GM23338 (cell line): ENCODE data around the gene OLR1. TPM values are rescaled to one million over a fixed set of nuclear protein-coding genes. Genes with fewer than 3 reads are reported as not detected.
A peak's percentile ranks its signal among the peaks of the same experiment; 100 is the strongest.

ENCODE experiments used
- ATAC-seq: fragments of 200-7000 bp; cut with Tn5 transposase; 3 replicates; pipeline ENCODE4 v1.9.1; 2020
- DNase-seq: peaks from one replicate; pipeline ENCODE4 v3.0.0-alpha.2; 2015; ENCODE audit warnings: low spot score
- H2AFZ ChIP-seq: fragments of 200-600 bp; sonication (generic); 2 replicates; pipeline ENCODE4 v1.8.0; 2016; ENCODE audit warnings: antibody characterized with exemption, mild to moderate bottlenecking, moderate library complexity
- H3F3A ChIP-seq: fragments of 200-600 bp; sonication (generic); replicated peaks from 2 replicates; pipeline ENCODE4 v1.8.0; 2017; ENCODE audit warnings: antibody characterized with exemption, mixed run types, low read depth
- H3K27ac ChIP-seq: fragments of 200-600 bp; sonication (generic); 2 replicates; pipeline ENCODE4 v1.6.1; 2016; ENCODE audit warnings: low read depth
- H3K27me3 ChIP-seq: fragments of 200-600 bp; sonication (generic); 2 replicates; pipeline ENCODE4 v1.8.0; 2016; ENCODE audit warnings: mild to moderate bottlenecking, mixed run types, moderate library complexity; ENCODE audit not compliant: insufficient read depth
- H3K36me3 ChIP-seq: fragments of 200-600 bp; sonication (generic); 2 replicates; pipeline ENCODE4 v1.8.0; 2016; ENCODE audit warnings: mild to moderate bottlenecking; ENCODE audit not compliant: insufficient read depth
- H3K4me1 ChIP-seq: fragments of 200-600 bp; sonication (generic); 2 replicates; pipeline ENCODE4 v1.8.0; 2016; ENCODE audit warnings: mild to moderate bottlenecking, moderate library complexity; ENCODE audit not compliant: insufficient read depth
- H3K4me2 ChIP-seq: fragments of 200-600 bp; sonication (generic); 2 replicates; pipeline ENCODE4 v1.7.1; 2017; ENCODE audit warnings: mixed run types
- H3K4me3 ChIP-seq: fragments of 200-600 bp; sonication (generic); 2 replicates; pipeline ENCODE4 v1.6.1; 2016; ENCODE audit warnings: mixed run types
- H3K79me2 ChIP-seq: fragments of 200-600 bp; sonication (generic); replicated peaks from 2 replicates; pipeline ENCODE4 v1.8.0; 2017; ENCODE audit warnings: mild to moderate bottlenecking; ENCODE audit not compliant: insufficient read depth
- H3K9me2 ChIP-seq: fragments of 200-600 bp; sonication (generic); 2 replicates; pipeline ENCODE4 v1.8.0; 2017; ENCODE audit not compliant: insufficient read depth
- H4K20me1 ChIP-seq: fragments of 200-600 bp; sonication (generic); replicated peaks from 2 replicates; pipeline ENCODE4 v1.8.0; 2017; ENCODE audit warnings: mild to moderate bottlenecking; ENCODE audit not compliant: insufficient read depth
- H3K27ac Mint-ChIP-seq: 2 replicates; pipeline ENCODE4 v1.8.0; 2020; ENCODE audit warnings: inconsistent platforms, mild to moderate bottlenecking, moderate library complexity, mixed read lengths
- H3K27me3 Mint-ChIP-seq: 3 replicates; pipeline ENCODE4 v1.8.0; 2022; ENCODE audit warnings: low read depth, mild to moderate bottlenecking, moderate library complexity, mixed read lengths, inconsistent platforms; ENCODE audit not compliant: insufficient read depth, poor library complexity
- H3K36me3 Mint-ChIP-seq: 3 replicates; pipeline ENCODE4 v1.8.0; 2021; ENCODE audit warnings: low read depth, mild to moderate bottlenecking, inconsistent platforms, moderate library complexity, mixed read lengths
- H3K4me1 Mint-ChIP-seq: 3 replicates; pipeline ENCODE4 v1.8.0; 2020; ENCODE audit warnings: mild to moderate bottlenecking, inconsistent platforms, mixed read lengths
- H3K4me3 Mint-ChIP-seq: 3 replicates; pipeline ENCODE4 v1.8.0; 2021; ENCODE audit warnings: moderate library complexity, mild to moderate bottlenecking, inconsistent platforms, mixed read lengths
- H3K9me3 Mint-ChIP-seq: 3 replicates; pipeline ENCODE4 v1.8.0; 2020; ENCODE audit warnings: moderate library complexity, mild to moderate bottlenecking, inconsistent platforms, mixed read lengths
- CTCF ChIP-seq, 2 experiments: fragments of 200-600 bp in 1 of 2; sonication (generic) in 1 of 2; conservative IDR thresholded peaks; 2 replicates each; pipeline versions ENCODE4 v1.5.1 to v1.6.1; 2016 to 2017; ENCODE audit warnings: antibody characterized with exemption in 2 of 2, low read depth in 2 of 2, mild to moderate bottlenecking in 2 of 2, moderate library complexity in 1 of 2
- ETS1 ChIP-seq: IDR thresholded peaks from 2 replicates; pipeline ENCODE4 v1.6.1; 2016; ENCODE audit warnings: antibody characterized with exemption
- EZH2 ChIP-seq: fragments of 200-600 bp; sonication (generic); IDR thresholded peaks from one replicate; pipeline ENCODE4 v1.8.0; 2017; ENCODE audit warnings: antibody characterized with exemption, mild to moderate bottlenecking, low read depth; ENCODE audit not compliant: unreplicated experiment
- JUNB ChIP-seq: IDR thresholded peaks from one replicate; pipeline ENCODE4 v1.6.1; 2016; ENCODE audit warnings: antibody characterized with exemption; ENCODE audit not compliant: unreplicated experiment
- POLR2AphosphoS5 ChIP-seq: IDR thresholded peaks from 2 replicates; pipeline ENCODE4 v1.6.1; 2016; ENCODE audit warnings: antibody characterized with exemption, low read depth
- STAT1 ChIP-seq: IDR thresholded peaks from one replicate; pipeline ENCODE4 v1.6.1; 2016; ENCODE audit warnings: antibody characterized with exemption; ENCODE audit not compliant: unreplicated experiment
- ZNF331 ChIP-seq: fragments of 250-450 bp; sonication (Bioruptor Pico); IDR thresholded peaks from 2 replicates; pipeline ENCODE4 v1.5.0; 2020; ENCODE audit warnings: low read depth, mild to moderate bottlenecking, moderate library complexity
- ZNF462 ChIP-seq: fragments of 250-450 bp; sonication (Bioruptor Pico); IDR thresholded peaks from 2 replicates; pipeline ENCODE4 v1.5.0; 2020; ENCODE audit warnings: mild to moderate bottlenecking, moderate library complexity
- polyA plus RNA-seq: library from polyadenylated mRNA; unstranded; fragments of >200 nt; fragmentation: Nextera tagmentation; extraction: Ambion mirVana; gene quantifications from 2 replicates; pipeline ENCODE4 v1.2.1, GENCODE V29; 2016
- total RNA-seq: library from RNA; depleted of rRNA; stranded (reverse); fragments of >200 nt; shearing (Covaris generic); gene quantifications from 2 replicates; pipeline ENCODE4 v1.2.3, GENCODE V29; 2014

OLR1 gene
- total and polyA plus RNA-seq, 2 experiments from 2014 or later, result not detected

GRCh38 chr12:10131111-10131690, 40.7 kb downstream of the OLR1 start (continued):
- TF ChIP-seq ZNF462 (no peak), ETS1 (no peak), STAT1 (no peak), POLR2AphosphoS5 (no peak)

GRCh38 chr12:10130042-10130441, 41.9 kb downstream of the OLR1 start, which contains the start of gene CLEC7A:
CLEC7A (minus strand) TSS chr12:10130199; CDS start chr12:10130082, 117 bp downstream.
- Histone ChIP-seq H3K4me3 (no peak within 1 kb of the TSS), H2AFZ (0 out of 2 replicates have a peak within 1 kb of the TSS, but pooled peaks have one; percentile 1), H4K20me1 (no peaks in the 10 kb centered on the region), H3K9me2 (no peaks in the 10 kb centered on the region), H3F3A (no peaks in the 10 kb centered on the region), H3K27me3 (no peaks in the 10 kb centered on the region), H3K36me3 (no peaks in the 10 kb centered on the region), H3K79me2 (no peaks in the 10 kb centered on the region), H3K4me2 (no peak within 1 kb of the TSS; the same call in 1 of the 2 replicates), H3K4me1 (peaks cover 45% of the 10 kb centered on the region), H3K27ac (no peak within 1 kb of the TSS; the same call in 1 of the 2 replicates)
- Mint-ChIP-seq H3K4me1 (peaks cover 37% of the 10 kb centered on the region), H3K36me3 (no peaks in the 10 kb centered on the region), H3K27me3 (no peaks in the 10 kb centered on the region), H3K4me3 (no peak within 1 kb of the TSS), H3K9me3 (no peaks in the 10 kb centered on the region), H3K27ac (0 out of 2 replicates have a peak within 1 kb of the TSS, but pooled peaks have one; percentile 11)
- DNase-seq (no peak), ATAC-seq (no peak)
- TF ChIP-seq ZNF331 (CRISPR knock-in tag), result no peak
- TF ChIP-seq JUNB, result no peak
- no peak for TF ChIP-seq CTCF (conservative IDR thresholded peaks at IDR 0.05; ENCODE audit: low read depth in 2 of 2)
- TF ChIP-seq EZH2, result no peak
